Neutrophil (primary cell): ENCODE data around the gene NRXN3.

Experiments used
- H3K27ac ChIP-seq: fragments of 200-600 bp; sonication (generic); 2 replicates; pipeline ENCODE4 v1.5.1; 2016; ENCODE audit warnings: mild to moderate bottlenecking, moderate library complexity
- H3K27me3 ChIP-seq: fragments of 200-600 bp; sonication (generic); 2 replicates; pipeline ENCODE4 v1.6.0; 2016; ENCODE audit warnings: mild to moderate bottlenecking
- H3K36me3 ChIP-seq: fragments of 200-600 bp; sonication (generic); 2 replicates; pipeline ENCODE4 v1.5.1; 2017
- H3K4me1 ChIP-seq, 2 experiments: fragments of 200-600 bp in 1 of 2; sonication (generic) in 1 of 2; 1 replicate in 1 of 2; 2 replicates in 1 of 2; pipeline versions ENCODE4 v1.5.1 to v1.6.1; 2013 to 2016; ENCODE audit warnings: low read depth in 1 of 2, low read length in 1 of 2, mild to moderate bottlenecking in 1 of 2, moderate library complexity in 1 of 2; ENCODE audit not compliant: control insufficient read depth in 1 of 2, insufficient read depth in 1 of 2
- H3K4me3 ChIP-seq, 2 experiments: fragments of 200-600 bp in 1 of 2; sonication (generic) in 1 of 2; 1 replicate in 1 of 2; 2 replicates in 1 of 2; pipeline ENCODE4 v1.5.1; 2013 to 2016; ENCODE audit warnings: low read depth in 1 of 2, low read length in 1 of 2, mild to moderate bottlenecking in 1 of 2, moderate library complexity in 1 of 2
- H3K9me3 ChIP-seq: fragments of 200-600 bp; sonication (generic); 2 replicates; pipeline ENCODE4 v1.5.1; 2016
- CTCF ChIP-seq: fragments of 200-600 bp; sonication (generic); IDR thresholded peaks from 2 replicates; pipeline ENCODE4 v1.5.1; 2016; ENCODE audit warnings: antibody characterized with exemption

NRXN3 gene

GRCh38 chr14:78286210-78286609 is 116.0 kb downstream of the NRXN3 start:
- no peak for TF ChIP-seq CTCF
- Histone ChIP-seq H3K36me3 (no peaks in the 10 kb centered on the region), H3K4me3 (no peak overlapping the region), H3K9me3 (no peaks in the 10 kb centered on the region), H3K27me3 (no peaks in the 10 kb centered on the region), H3K4me1 (no peaks in the 10 kb centered on the region), H3K27ac (no peak overlapping the region)

- no peaks in the 10 kb centered on the region for H3K9me3 ChIP-seq
- no peaks in the 10 kb centered on the region for H3K4me1 ChIP-seq
- TF ChIP-seq CTCF, result no peak
Measured at GRCh38 chr14:78292003-78292402, 121.8 kb downstream of the NRXN3 start.

GRCh38 chr14:78297858-78298257 is 127.7 kb downstream of the NRXN3 start:
- no peaks in the 10 kb centered on the region for H3K4me1 ChIP-seq
- H3K9me3 ChIP-seq, result no peaks in the 10 kb centered on the region
- TF ChIP-seq CTCF, result no peak
- H3K36me3 ChIP-seq, result no peaks in the 10 kb centered on the region
- no peak overlapping the region for H3K4me3 ChIP-seq
- H3K27me3 ChIP-seq, result peaks cover 4% of the 10 kb centered on the region
- no peak overlapping the region for H3K27ac ChIP-seq

More at GRCh38 chr14:78292003-78292402, 121.8 kb downstream of the NRXN3 start:
- Histone ChIP-seq H3K36me3 (no peaks in the 10 kb centered on the region), H3K4me3 (no peak overlapping the region), H3K27me3 (no peaks in the 10 kb centered on the region), H3K27ac (no peak overlapping the region)

- H3K9me3 ChIP-seq, result no peaks in the 10 kb centered on the region
- H3K27ac ChIP-seq, result no peak overlapping the region
- peaks cover 4% of the 10 kb centered on the region for H3K27me3 ChIP-seq
- H3K4me3 ChIP-seq, result no peak overlapping the region
- no peaks in the 10 kb centered on the region for H3K36me3 ChIP-seq
- no peak for TF ChIP-seq CTCF
- no peaks in the 10 kb centered on the region for H3K4me1 ChIP-seq
Measured at GRCh38 chr14:78298298-78298697, 128.1 kb downstream of the NRXN3 start.

DNA sequence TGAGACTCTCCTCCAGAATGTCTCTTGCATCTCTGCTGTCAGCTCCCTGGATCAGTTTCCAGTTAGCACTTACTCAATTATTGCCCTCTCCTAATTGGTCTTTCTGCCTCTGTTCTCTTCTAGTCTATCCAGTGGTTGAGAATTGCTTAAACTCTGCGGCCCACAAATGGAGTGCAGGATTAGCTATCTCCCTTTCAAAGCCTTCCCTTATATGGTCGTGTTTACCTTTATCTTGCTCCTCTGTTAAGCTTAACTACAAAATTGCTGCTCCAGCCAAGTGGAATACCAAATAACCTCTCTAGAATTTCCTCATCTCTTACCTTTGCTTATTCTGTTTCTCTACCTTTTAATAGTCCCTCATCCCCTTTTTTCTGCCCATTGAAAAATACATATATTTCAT is 132.7 kb downstream of the NRXN3 start:
- H3K4me3 ChIP-seq, result no peak overlapping the region
- TF ChIP-seq CTCF, result no peak
- H3K36me3 ChIP-seq, result no peaks in the 10 kb centered on the region
- no peaks in the 10 kb centered on the region for H3K4me1 ChIP-seq
- peaks cover 3% of the 10 kb centered on the region for H3K27me3 ChIP-seq
- H3K9me3 ChIP-seq, result no peaks in the 10 kb centered on the region
- H3K27ac ChIP-seq, result no peak overlapping the region

DNA sequence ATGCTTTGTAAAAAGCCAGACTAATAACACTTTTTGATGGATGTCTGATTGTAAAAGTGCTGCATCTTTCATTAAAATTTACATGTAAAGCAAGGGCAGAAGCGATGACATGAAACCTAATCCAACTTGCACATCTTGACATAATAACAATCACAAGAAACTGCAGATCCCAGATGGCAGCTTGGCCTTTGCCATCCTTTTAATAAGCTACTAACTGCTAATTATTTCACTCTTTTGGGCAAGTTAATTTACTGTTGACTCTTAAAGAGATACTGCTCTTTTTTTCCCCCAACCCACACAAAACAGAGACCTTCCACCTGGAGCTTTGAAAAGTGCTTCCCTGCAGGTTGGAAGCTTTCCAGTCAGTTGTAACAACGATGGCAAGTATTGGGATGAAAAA is 137.5 kb downstream of the NRXN3 start:
- no peaks in the 10 kb centered on the region for H3K9me3 ChIP-seq
- no peak for TF ChIP-seq CTCF
- peaks cover 10% of the 10 kb centered on the region for H3K27me3 ChIP-seq
- no peak overlapping the region for H3K27ac ChIP-seq
- no peaks in the 10 kb centered on the region for H3K4me1 ChIP-seq
- no peaks in the 10 kb centered on the region for H3K36me3 ChIP-seq
- no peak overlapping the region for H3K4me3 ChIP-seq
